ENCODE data around the gene MACROD1. TPM values are rescaled to one million over a fixed set of nuclear protein-coding genes. Genes with fewer than 3 reads are reported as not detected.

The MACROD1 gene
- total RNA-seq, 1 donor from 2014 or later, result 29.6 TPM

- no peak for DNase-seq (ENCODE audit: extremely low spot score, unreplicated experiment)
- Mint-ChIP-seq H3K27me3 (ENCODE audit: unreplicated experiment) (no peaks in the 10 kb centered on the region), H3K36me3 (ENCODE audit: unreplicated experiment) (no peaks in the 10 kb centered on the region), H3K9me3 (ENCODE audit: unreplicated experiment) (no peaks in the 10 kb centered on the region), H3K4me1 (ENCODE audit: unreplicated experiment) (no peaks in the 10 kb centered on the region), H3K4me3 (ENCODE audit: unreplicated experiment) (no peak overlapping the region), H3K27ac (ENCODE audit: unreplicated experiment) (no peak overlapping the region)
- TF ChIP-seq, protein P1, sequence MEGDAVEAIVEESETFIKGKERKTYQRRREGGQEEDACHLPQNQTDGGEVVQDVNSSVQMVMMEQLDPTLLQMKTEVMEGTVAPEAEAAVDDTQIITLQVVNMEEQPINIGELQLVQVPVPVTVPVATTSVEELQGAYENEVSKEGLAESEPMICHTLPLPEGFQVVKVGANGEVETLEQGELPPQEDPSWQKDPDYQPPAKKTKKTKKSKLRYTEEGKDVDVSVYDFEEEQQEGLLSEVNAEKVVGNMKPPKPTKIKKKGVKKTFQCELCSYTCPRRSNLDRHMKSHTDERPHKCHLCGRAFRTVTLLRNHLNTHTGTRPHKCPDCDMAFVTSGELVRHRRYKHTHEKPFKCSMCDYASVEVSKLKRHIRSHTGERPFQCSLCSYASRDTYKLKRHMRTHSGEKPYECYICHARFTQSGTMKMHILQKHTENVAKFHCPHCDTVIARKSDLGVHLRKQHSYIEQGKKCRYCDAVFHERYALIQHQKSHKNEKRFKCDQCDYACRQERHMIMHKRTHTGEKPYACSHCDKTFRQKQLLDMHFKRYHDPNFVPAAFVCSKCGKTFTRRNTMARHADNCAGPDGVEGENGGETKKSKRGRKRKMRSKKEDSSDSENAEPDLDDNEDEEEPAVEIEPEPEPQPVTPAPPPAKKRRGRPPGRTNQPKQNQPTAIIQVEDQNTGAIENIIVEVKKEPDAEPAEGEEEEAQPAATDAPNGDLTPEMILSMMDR (IDR thresholded peaks at IDR 0.05), result no peak
Measured at GRCh38 chr11:64068705-64069400, 97.1 kb downstream of the MACROD1 start.

GRCh38 chr11:64067230-64067993 lies 98.5 kb downstream of the MACROD1 start:
- no peak for DNase-seq (ENCODE audit: extremely low spot score, unreplicated experiment)
- no peaks in the 10 kb centered on the region for H3K4me1 Mint-ChIP-seq (ENCODE audit: unreplicated experiment)
- TF ChIP-seq, protein P1 (IDR thresholded peaks at IDR 0.05), result no peak
- no peaks in the 10 kb centered on the region for H3K27me3 Mint-ChIP-seq (ENCODE audit: unreplicated experiment)
- no peak overlapping the region for H3K4me3 Mint-ChIP-seq (ENCODE audit: unreplicated experiment)
- H3K27ac Mint-ChIP-seq (ENCODE audit: unreplicated experiment), result no peak overlapping the region
- H3K36me3 Mint-ChIP-seq (ENCODE audit: unreplicated experiment), result no peaks in the 10 kb centered on the region
- H3K9me3 Mint-ChIP-seq (ENCODE audit: unreplicated experiment), result no peaks in the 10 kb centered on the region

DNA sequence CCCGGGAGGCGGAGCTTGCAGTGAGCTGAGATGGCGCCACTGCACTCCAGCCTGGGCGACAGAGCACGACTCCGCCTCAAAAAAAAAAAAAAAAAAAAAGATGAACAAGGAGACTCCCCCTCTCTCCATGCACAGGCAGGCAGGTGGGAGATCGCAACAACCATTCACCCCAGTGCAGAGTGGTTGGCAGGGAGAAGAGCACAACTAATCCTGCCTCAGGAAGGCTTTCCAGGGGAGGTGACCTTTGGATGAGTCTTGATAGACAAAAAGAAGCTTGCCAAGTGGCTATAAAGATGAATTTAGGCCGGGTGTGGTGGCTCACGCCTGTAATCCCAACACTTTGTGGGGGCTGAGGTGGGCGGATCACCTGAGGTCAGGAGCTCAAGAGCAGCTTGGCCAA lies 100.2 kb downstream of the MACROD1 start:
- TF ChIP-seq, protein P1 (IDR thresholded peaks at IDR 0.05), result no peak
- no peaks in the 10 kb centered on the region for H3K36me3 Mint-ChIP-seq (ENCODE audit: unreplicated experiment)
- H3K27ac Mint-ChIP-seq (ENCODE audit: unreplicated experiment), result no peak overlapping the region
- no peak overlapping the region for H3K4me3 Mint-ChIP-seq (ENCODE audit: unreplicated experiment)
- DNase-seq (ENCODE audit: extremely low spot score, unreplicated experiment), result no peak
- no peaks in the 10 kb centered on the region for H3K27me3 Mint-ChIP-seq (ENCODE audit: unreplicated experiment)
- peaks cover 2% of the 10 kb centered on the region for H3K4me1 Mint-ChIP-seq (ENCODE audit: unreplicated experiment)
- H3K9me3 Mint-ChIP-seq (ENCODE audit: unreplicated experiment), result no peaks in the 10 kb centered on the region

GRCh38 chr11:64065141-64065465 lies 100.8 kb downstream of the MACROD1 start:
- H3K4me3 Mint-ChIP-seq (ENCODE audit: unreplicated experiment), result no peak overlapping the region
- no peaks in the 10 kb centered on the region for H3K27me3 Mint-ChIP-seq (ENCODE audit: unreplicated experiment)
- H3K4me1 Mint-ChIP-seq (ENCODE audit: unreplicated experiment), result peaks cover 5% of the 10 kb centered on the region
- H3K36me3 Mint-ChIP-seq (ENCODE audit: unreplicated experiment), result no peaks in the 10 kb centered on the region
- no peak overlapping the region for H3K27ac Mint-ChIP-seq (ENCODE audit: unreplicated experiment)
- DNase-seq (ENCODE audit: extremely low spot score, unreplicated experiment), result no peak
- no peaks in the 10 kb centered on the region for H3K9me3 Mint-ChIP-seq (ENCODE audit: unreplicated experiment)
- TF ChIP-seq, protein P1 (IDR thresholded peaks at IDR 0.05), result no peak

GRCh38 chr11:64064374-64065140 lies 101.4 kb downstream of the MACROD1 start:
- Mint-ChIP-seq H3K4me3 (ENCODE audit: unreplicated experiment) (no peak overlapping the region), H3K9me3 (ENCODE audit: unreplicated experiment) (no peaks in the 10 kb centered on the region), H3K27me3 (ENCODE audit: unreplicated experiment) (no peaks in the 10 kb centered on the region), H3K27ac (ENCODE audit: unreplicated experiment) (no peak overlapping the region), H3K36me3 (ENCODE audit: unreplicated experiment) (no peaks in the 10 kb centered on the region), H3K4me1 (ENCODE audit: unreplicated experiment) (peaks cover 5% of the 10 kb centered on the region)
- TF ChIP-seq, protein P1 (IDR thresholded peaks at IDR 0.05), result no peak
- no peak for DNase-seq (ENCODE audit: extremely low spot score, unreplicated experiment)

Data from osteocyte (in vitro differentiated cells).